Keratinocyte (primary cell): Measurements from ENCODE around the gene AMD1. TPM values are rescaled to one million over a fixed set of nuclear protein-coding genes. Genes with fewer than 3 reads are reported as not detected.
"Not testable (repeated sequence)": the region's sequence is repeated elsewhere in the genome, so short reads cannot be mapped to it uniquely, and the experiment has no call there.

Source experiments
- DNase-seq: peaks from one replicate; pipeline ENCODE4 v3.0.0-alpha.2; 2011; ENCODE audit warnings: low read depth, missing footprints, low spot score
- FAIRE-seq: peaks from 2 replicates; lab custom pipeline; 2011; peaks lifted over from hg19 to GRCh38; lab: Jason Lieb, UNC
- H2AFZ ChIP-seq: 2 replicates; pipeline ENCODE4 v1.6.0; 2012; ENCODE audit warnings: low read length, control low read depth, inconsistent platforms; ENCODE audit not compliant: control insufficient read depth
- H3K27ac ChIP-seq: 2 replicates; pipeline ENCODE4 v1.5.1; 2011; ENCODE audit warnings: low read length; ENCODE audit not compliant: control insufficient read depth, insufficient read depth
- H3K27me3 ChIP-seq: 3 replicates; pipeline ENCODE4 v1.6.0; 2011; ENCODE audit warnings: low read length; ENCODE audit not compliant: control insufficient read depth, insufficient read depth; ENCODE audit errors: extremely low read depth
- H3K36me3 ChIP-seq, 2 experiments: 2 replicates in 1 of 2; 3 replicates in 1 of 2; pipeline ENCODE4 v1.5.1; 2011; ENCODE audit warnings: low read length in 2 of 2, mild to moderate bottlenecking in 1 of 2; ENCODE audit not compliant: control insufficient read depth in 2 of 2, insufficient read depth in 2 of 2; ENCODE audit errors: extremely low read depth in 1 of 2
- H3K4me1 ChIP-seq: 3 replicates; pipeline ENCODE4 v1.5.1; 2011; ENCODE audit warnings: low read length; ENCODE audit not compliant: control insufficient read depth, insufficient read depth; ENCODE audit errors: extremely low read depth
- H3K4me2 ChIP-seq: 3 replicates; pipeline ENCODE4 v1.6.0; 2011; ENCODE audit warnings: low read depth, low read length; ENCODE audit not compliant: control insufficient read depth, insufficient read depth; ENCODE audit errors: extremely low read depth
- H3K4me3 ChIP-seq, 3 experiments: fragments of 200-600 bp in 1 of 3; sonication (generic) in 1 of 3; 2 replicates in 2 of 3; 3 replicates in 1 of 3; pipeline ENCODE4 v1.5.1; 2011 to 2016; ENCODE audit warnings: low read length in 3 of 3, mild to moderate bottlenecking in 3 of 3, control low read depth in 2 of 3, inconsistent platforms in 1 of 3, low read depth in 1 of 3, mixed read lengths in 1 of 3, mixed run types in 1 of 3, moderate library complexity in 1 of 3; ENCODE audit not compliant: control insufficient read depth in 2 of 3, insufficient read depth in 2 of 3; ENCODE audit errors: extremely low read depth in 1 of 3
- H3K79me2 ChIP-seq: 2 replicates; pipeline ENCODE4 v1.6.0; 2012; ENCODE audit warnings: low read length; ENCODE audit not compliant: control insufficient read depth, insufficient read depth
- H3K9ac ChIP-seq: 3 replicates; pipeline ENCODE4 v1.6.0; 2011; ENCODE audit warnings: low read length; ENCODE audit not compliant: control insufficient read depth, insufficient read depth; ENCODE audit errors: extremely low read depth
- H3K9me1 ChIP-seq: 3 replicates; pipeline ENCODE4 v1.6.0; 2011; ENCODE audit warnings: low read length; ENCODE audit not compliant: control insufficient read depth, insufficient read depth; ENCODE audit errors: extremely low read depth
- H3K9me3 ChIP-seq: 2 replicates; pipeline ENCODE4 v1.5.1; 2012; ENCODE audit warnings: low read depth, low read length; ENCODE audit not compliant: control insufficient read depth
- H4K20me1 ChIP-seq: 3 replicates; pipeline ENCODE4 v1.6.0; 2011; ENCODE audit warnings: low read length; ENCODE audit not compliant: control insufficient read depth, insufficient read depth; ENCODE audit errors: extremely low read depth
- EZH2 ChIP-seq: IDR thresholded peaks from one replicate; pipeline ENCODE4 v1.6.1; 2012; ENCODE audit warnings: inconsistent platforms, mild to moderate bottlenecking, low read length, moderate library complexity
- dilution Hi-C: fragments of 300-500 bp; cut with MboI; formaldehyde crosslinking; loops from one replicate; pipeline ENCODE4 v1.7.0; 2020; ENCODE audit warnings: low sequenced_read_pairs; ENCODE audit not compliant: extremely low pct_ligation_motif_present
- polyA plus RNA-seq, 5 experiments: library from polyadenylated mRNA; depleted of rRNA in 3 of 5; stranded (reverse) in 3 of 5; stranded (forward) in 1 of 5; unstranded in 1 of 5; fragments of >200 nt; gene quantifications; 1 replicate in 1 of 5; 2 replicates in 3 of 5; 3 replicates in 1 of 5; pipeline versions ENCODE4 v1.2.1 to v1.2.3, GENCODE V29; 2011 to 2012; ENCODE audit warnings: missing spikeins in 2 of 5, low read depth in 1 of 5, low replicate concordance in 1 of 5
- TF ChIP-seq, protein P1 (sequence below), 3 experiments: IDR thresholded peaks in 1 of 3; conservative IDR thresholded peaks in 1 of 3; optimal IDR thresholded peaks in 1 of 3; 2 replicates in 2 of 3; 3 replicates in 1 of 3; pipeline versions ENCODE3 to v1.5.1; 2011; ENCODE audit warnings: low read length in 3 of 3, mild to moderate bottlenecking in 3 of 3, moderate library complexity in 2 of 3, control low read depth in 1 of 3, inconsistent platforms in 1 of 3; ENCODE audit not compliant: insufficient read depth in 2 of 3; ENCODE audit errors: extremely low read depth in 1 of 3

The AMD1 gene
- polyA plus RNA-seq, 1 donor (not counting 4 experiments of a cell fraction or from before 2014, with no cell fraction given) = 90.9 TPM

DNA sequence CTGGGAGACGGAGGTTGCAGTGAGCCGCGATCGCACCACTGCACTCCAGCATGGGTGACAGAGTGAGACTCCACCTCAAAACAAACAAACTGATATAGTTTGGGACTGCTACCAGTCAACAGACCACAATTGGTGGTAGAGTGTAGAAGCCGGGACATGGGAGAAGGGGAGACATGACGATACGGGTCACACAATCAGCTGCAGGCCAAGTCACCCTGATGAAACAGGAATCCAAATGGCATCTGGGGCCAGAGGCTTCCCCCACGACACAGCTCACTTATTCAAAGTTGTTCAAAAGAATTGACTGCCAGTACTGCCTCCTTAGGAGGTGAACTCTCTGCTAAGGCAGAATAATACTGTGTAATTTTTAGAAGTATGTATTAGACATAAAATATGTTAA lies 27.5 kb downstream of the AMD1 start:
- H3K79me2 ChIP-seq = no peaks in the 10 kb centered on the region
- H3K9ac ChIP-seq = no peak overlapping the region
- DNase-seq (no peak), FAIRE-seq (no peak)
- no peaks in the 10 kb centered on the region for H3K27me3 ChIP-seq
- H3K4me1 ChIP-seq = no peaks in the 10 kb centered on the region
- H3K27ac ChIP-seq = no peak overlapping the region
- H3K9me1 ChIP-seq = no peaks in the 10 kb centered on the region
- no peak for TF ChIP-seq EZH2
- TF ChIP-seq, protein P1, sequence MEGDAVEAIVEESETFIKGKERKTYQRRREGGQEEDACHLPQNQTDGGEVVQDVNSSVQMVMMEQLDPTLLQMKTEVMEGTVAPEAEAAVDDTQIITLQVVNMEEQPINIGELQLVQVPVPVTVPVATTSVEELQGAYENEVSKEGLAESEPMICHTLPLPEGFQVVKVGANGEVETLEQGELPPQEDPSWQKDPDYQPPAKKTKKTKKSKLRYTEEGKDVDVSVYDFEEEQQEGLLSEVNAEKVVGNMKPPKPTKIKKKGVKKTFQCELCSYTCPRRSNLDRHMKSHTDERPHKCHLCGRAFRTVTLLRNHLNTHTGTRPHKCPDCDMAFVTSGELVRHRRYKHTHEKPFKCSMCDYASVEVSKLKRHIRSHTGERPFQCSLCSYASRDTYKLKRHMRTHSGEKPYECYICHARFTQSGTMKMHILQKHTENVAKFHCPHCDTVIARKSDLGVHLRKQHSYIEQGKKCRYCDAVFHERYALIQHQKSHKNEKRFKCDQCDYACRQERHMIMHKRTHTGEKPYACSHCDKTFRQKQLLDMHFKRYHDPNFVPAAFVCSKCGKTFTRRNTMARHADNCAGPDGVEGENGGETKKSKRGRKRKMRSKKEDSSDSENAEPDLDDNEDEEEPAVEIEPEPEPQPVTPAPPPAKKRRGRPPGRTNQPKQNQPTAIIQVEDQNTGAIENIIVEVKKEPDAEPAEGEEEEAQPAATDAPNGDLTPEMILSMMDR (optimal IDR thresholded peaks at IDR 0.05 in 1 of 3, IDR thresholded peaks at IDR 0.05 in 1 of 3, conservative IDR thresholded peaks at IDR 0.05 in 1 of 3; ENCODE audit: extremely low read depth in 1 of 3, insufficient read depth in 2 of 3, low read length in 3 of 3) = no peak
- dilution Hi-C loops = no loop called here
- peaks cover 8 to 10% of the 10 kb centered on the region in 2 experiments for H3K36me3 ChIP-seq
- no peaks in the 10 kb centered on the region for H4K20me1 ChIP-seq
- no peak overlapping the region for H3K4me3 ChIP-seq
- H2AFZ ChIP-seq = no peak overlapping the region
- no peak overlapping the region for H3K4me2 ChIP-seq
- H3K9me3 ChIP-seq = peaks cover 6% of the 10 kb centered on the region

DNA sequence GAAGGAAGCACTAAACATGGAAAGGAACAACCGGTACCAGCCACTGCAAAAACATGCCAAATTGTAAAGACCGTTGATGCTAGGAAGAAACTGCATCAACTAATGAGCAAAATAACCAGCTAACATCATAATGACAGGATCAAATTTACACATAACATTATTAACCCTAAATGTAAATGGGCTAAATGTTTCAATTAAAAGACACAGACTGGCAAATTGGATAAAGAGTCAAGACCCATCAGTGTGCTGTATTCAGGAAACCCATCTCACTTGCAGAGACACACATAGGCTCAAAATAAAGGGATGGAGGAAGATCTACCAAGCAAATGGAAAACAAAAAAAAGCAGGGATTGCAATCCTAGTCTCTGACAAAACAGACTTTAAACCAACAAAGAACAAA lies 31.7 kb downstream of the AMD1 start:
- H3K27ac ChIP-seq, dilution Hi-C loops, H3K4me3 ChIP-seq, DNase-seq, H3K36me3 ChIP-seq, FAIRE-seq, H3K27me3 ChIP-seq, H2AFZ ChIP-seq, H3K9me1 ChIP-seq, H3K4me2 ChIP-seq, H3K9me3 ChIP-seq, H3K79me2 ChIP-seq, H4K20me1 ChIP-seq, H3K4me1 ChIP-seq, H3K9ac ChIP-seq: not testable (repeated sequence)

DNA sequence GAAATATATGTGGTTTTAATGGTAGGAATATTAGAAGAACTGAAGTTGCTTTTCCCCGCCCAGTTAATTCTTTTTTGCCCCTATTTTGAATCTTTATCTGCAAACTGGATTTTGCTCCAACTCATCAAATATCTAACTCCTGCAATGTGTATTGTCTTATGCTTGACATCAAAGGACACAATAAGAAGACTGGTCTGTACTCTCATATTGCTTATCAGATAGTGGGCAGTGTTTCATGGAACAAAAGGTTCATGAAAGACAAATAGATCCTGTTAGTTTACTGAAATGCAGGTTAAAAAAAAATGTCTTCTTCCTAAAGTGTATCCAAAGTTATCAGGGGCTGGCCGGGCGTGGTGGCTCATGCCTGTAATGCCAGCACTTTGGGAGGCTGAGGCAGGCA lies 56.2 kb downstream of the AMD1 start:
- no peaks in the 10 kb centered on the region for H3K4me1 ChIP-seq
- dilution Hi-C loops = no loop called here
- H3K9ac ChIP-seq = no peak overlapping the region
- no peaks in the 10 kb centered on the region for H3K9me3 ChIP-seq
- no peak for FAIRE-seq
- no peaks in the 10 kb centered on the region for H3K79me2 ChIP-seq
- no peak overlapping the region for H3K4me3 ChIP-seq
- H2AFZ ChIP-seq = no peak overlapping the region
- no peak overlapping the region for H3K27ac ChIP-seq
- H3K4me2 ChIP-seq = no peak overlapping the region
- no peak for DNase-seq
- no peaks in the 10 kb centered on the region for H4K20me1 ChIP-seq
- H3K27me3 ChIP-seq = no peaks in the 10 kb centered on the region
- H3K36me3 ChIP-seq = no peaks in the 10 kb centered on the region
- H3K9me1 ChIP-seq = no peaks in the 10 kb centered on the region
- TF ChIP-seq, protein P1 (optimal IDR thresholded peaks at IDR 0.05 in 1 of 3, IDR thresholded peaks at IDR 0.05 in 1 of 3, conservative IDR thresholded peaks at IDR 0.05 in 1 of 3; ENCODE audit: extremely low read depth in 1 of 3, insufficient read depth in 2 of 3, low read length in 3 of 3) = no peak
- no peak for TF ChIP-seq EZH2
